Measurements from ENCODE around the gene NRL. TPM values are rescaled to one million over a fixed set of nuclear protein-coding genes. Genes with fewer than 3 reads are reported as not detected.

Gene NRL
- total and polyA plus RNA-seq, 9 of the 15 experiments (the other 6 are each of a cell fraction or from before 2014, with no cell fraction given), result 0.07 to 2.7 (median 1.4) TPM; not detected in 1

- no peak for TF ChIP-seq CEBPZ (IDR thresholded peaks at IDR 0.05; ENCODE audit: borderline replicate concordance, low read depth, low read length)
- no peak for TF ChIP-seq ATF2 (CRISPR knock-in tag; IDR thresholded peaks at IDR 0.05)
- no peak for TF ChIP-seq ARID2 (IDR thresholded peaks at IDR 0.05)
- no peak for TF ChIP-seq TCF7 (IDR thresholded peaks at IDR 0.05; ENCODE audit: borderline replicate concordance)
- no peak for TF ChIP-seq SRF (CRISPR knock-in tag; IDR thresholded peaks at IDR 0.05)
- TF ChIP-seq ZBTB43 (CRISPR knock-in tag; IDR thresholded peaks at IDR 0.05), result no peak
- TF ChIP-seq HNRNPUL1 (IDR thresholded peaks at IDR 0.05; ENCODE audit: low read length), result no peak
- TF ChIP-seq ARID4B (CRISPR knock-in tag; IDR thresholded peaks at IDR 0.05), result no peak
- TF ChIP-seq MBD2 (IDR thresholded peaks at IDR 0.05; ENCODE audit: borderline replicate concordance, low read depth), result no peak
- no peak for TF ChIP-seq HDAC6 (IDR thresholded peaks at IDR 0.05; ENCODE audit: low read depth, low read length)
- TF ChIP-seq ZNF584 (CRISPR knock-in tag; IDR thresholded peaks at IDR 0.05; ENCODE audit: low read depth), result no peak
- TF ChIP-seq GTF2E2 (tag; IDR thresholded peaks at IDR 0.05), result no peak
- TF ChIP-seq CTCF (IDR thresholded peaks at IDR 0.05 in 2 of 3, conservative IDR thresholded peaks at IDR 0.05 in 1 of 3; ENCODE audit: insufficient read depth in 2 of 3, low read depth in 1 of 3, low read length in 3 of 3), result 0 out of 6 replicates have a peak, but pooled peaks of 1 of the 3 experiments have one; percentile 0
Observed at GRCh38 chr14:24080888-24081738, 33.6 kb downstream of the NRL start (continued).
